Ovary (tissue), 3 donors: ENCODE data around the gene PRPSAP2.

Experiments
- CTCF ChIP-seq, 3 donors: fragments of 450-650 bp in 2 of 3; fragments of 200-600 bp in 1 of 3; IDR thresholded peaks; one replicate each; pipeline versions ENCODE4 v1.5.1 to v1.8.0; 2016 to 2022; ENCODE audit warnings: antibody characterized with exemption in 3 of 3, mild to moderate bottlenecking in 1 of 3
- POLR2A ChIP-seq: fragments of 450-650 bp; IDR thresholded peaks from one replicate; pipeline ENCODE4 v1.6.1; 2017; ENCODE audit warnings: antibody characterized with exemption, mild to moderate bottlenecking, moderate library complexity
- donor health status: DM: no; HTN: no; CAD: no.

GRCh38 chr17:18959845-18960240, 101.9 kb downstream of the PRPSAP2 start:
- no peak for TF ChIP-seq CTCF (IDR thresholded peaks at IDR 0.05)
- no peak for TF ChIP-seq POLR2A
